Stimulated activated CD8-positive, alpha-beta memory T cell treated with anti-CD3 and anti-CD28 coated beads, Interleukin-4, amount 100 ng/mL, for 4 hours (primary cell): ENCODE results near the gene ALCAM.
"Not testable (repeated sequence)": the region's sequence is repeated elsewhere in the genome, so short reads cannot be mapped to it uniquely, and the experiment has no call there.

ENCODE experiments used
- DNase-seq, 2 donors: peaks; one replicate each; pipeline ENCODE4 v3.0.0-alpha.2; 2020; ENCODE audit warnings: low read depth in 2 of 2, low spot score in 1 of 2

ALCAM gene

GRCh38 chr3:105580296-105580965 is 213.7 kb downstream of the ALCAM start:
- DNase-seq, result no peak

DNA sequence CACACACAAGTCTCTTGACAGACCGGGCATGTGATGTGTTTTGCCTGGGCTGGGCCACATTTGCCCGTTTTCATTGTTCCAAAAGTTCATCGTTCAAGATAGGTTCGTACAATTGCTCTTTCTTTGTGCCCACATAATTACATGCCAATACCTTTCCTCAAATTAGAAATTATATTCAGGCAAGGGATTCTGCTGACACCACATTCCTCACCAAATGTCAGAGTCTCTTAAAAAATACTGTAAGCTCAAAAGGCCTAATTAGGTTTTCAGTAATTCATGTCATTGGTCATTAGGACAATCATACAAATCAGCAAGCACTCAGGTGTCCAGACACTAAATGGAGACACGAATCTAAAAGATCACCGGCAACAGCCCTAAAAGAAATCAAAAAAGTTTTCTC is 215.3 kb downstream of the ALCAM start:
- DNase-seq, result no peak

- no peak for DNase-seq
These were observed 217.5 kb downstream of the ALCAM start for GRCh38 chr3:105584003-105584790.

GRCh38 chr3:105593315-105593714 is 226.6 kb downstream of the ALCAM start:
- no peak for DNase-seq

GRCh38 chr3:105594219-105594618 is 227.5 kb downstream of the ALCAM start:
- no peak for DNase-seq

- no peak for DNase-seq
These were observed 231.5 kb downstream of the ALCAM start for GRCh38 chr3:105598042-105598796.

DNA sequence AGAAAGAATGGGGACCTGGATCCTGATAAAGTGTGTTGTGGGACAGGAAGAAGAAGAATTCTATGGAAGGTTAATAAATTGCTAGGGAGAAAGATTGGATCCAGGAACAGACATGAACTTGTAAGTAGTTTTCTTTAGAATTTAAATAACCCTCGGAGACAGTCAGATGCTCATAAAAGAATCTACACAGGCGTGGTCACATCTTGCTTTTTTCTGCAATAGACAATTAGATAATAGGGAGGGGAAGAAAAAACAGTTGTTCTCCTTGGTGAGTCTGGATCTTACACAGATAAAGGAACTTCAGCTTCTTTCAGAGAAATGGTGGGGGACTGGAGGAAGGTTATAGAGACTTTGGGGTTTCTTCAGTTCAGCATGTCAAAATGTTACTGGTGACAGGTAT is 232.6 kb downstream of the ALCAM start:
- no peak for DNase-seq

DNA sequence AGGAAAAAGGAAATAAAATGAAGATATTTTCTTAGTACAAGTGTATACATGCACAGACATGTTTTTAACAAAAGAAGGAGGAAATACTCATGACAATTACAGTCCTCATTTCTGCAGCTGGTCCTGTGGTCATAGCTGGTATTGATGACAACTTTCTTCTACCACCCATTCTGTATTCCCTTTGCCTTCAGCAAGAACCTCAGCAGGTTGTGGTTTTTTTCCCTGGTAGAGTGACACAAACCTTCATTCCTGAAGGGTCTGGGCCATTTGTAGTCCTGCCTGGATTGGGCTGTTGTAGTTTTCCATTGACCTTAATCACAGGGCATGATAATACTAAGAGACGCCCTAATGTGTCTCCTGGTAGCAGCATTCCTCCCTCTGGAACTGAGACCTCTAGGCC is 235.0 kb downstream of the ALCAM start:
- not testable (repeated sequence) for DNase-seq

- DNase-seq, result not testable (repeated sequence)
These were observed 235.6 kb downstream of the ALCAM start for GRCh38 chr3:105602286-105602685.

DNA sequence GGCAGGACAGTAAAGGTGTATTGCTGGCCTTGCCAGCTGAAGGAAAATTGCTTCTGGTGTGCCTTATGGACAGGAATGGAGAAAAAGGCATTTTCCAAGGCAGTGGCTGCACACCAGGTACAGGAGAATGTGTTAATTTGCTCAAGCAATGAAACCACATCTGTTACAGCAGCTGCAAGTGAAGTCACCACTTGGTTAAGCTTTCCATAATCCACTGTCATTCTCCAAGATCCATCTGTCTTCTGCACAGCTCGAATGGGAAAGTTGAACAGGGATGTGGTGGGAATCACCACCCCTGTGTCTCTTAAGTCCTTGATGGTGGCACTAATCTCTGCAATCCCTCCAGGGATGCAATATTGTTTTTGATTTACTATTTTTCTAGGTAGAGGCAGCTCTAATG is 236.8 kb downstream of the ALCAM start:
- not testable (repeated sequence) for DNase-seq

DNA sequence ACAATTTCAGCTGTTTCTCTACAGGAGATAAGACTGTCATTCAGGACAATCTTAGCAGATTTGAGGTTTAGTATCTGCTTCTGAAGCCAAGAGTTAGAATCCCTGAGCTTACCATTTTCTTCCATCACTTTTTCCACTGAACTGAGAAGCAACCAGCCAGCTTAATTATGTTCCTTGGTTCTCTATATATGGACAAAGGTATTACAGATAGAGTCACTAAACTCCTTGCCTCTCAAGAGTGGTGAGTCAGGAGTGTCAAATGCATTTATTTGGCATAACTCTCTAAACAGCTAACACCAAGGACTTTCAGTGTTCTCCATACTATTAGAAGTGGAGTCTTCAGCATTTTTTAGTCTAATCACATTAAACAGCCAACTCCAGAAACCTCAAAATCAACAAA is 239.3 kb downstream of the ALCAM start:
- no peak for DNase-seq

- DNase-seq, result no peak
These were observed 241.9 kb downstream of the ALCAM start for GRCh38 chr3:105608623-105609022.

DNA sequence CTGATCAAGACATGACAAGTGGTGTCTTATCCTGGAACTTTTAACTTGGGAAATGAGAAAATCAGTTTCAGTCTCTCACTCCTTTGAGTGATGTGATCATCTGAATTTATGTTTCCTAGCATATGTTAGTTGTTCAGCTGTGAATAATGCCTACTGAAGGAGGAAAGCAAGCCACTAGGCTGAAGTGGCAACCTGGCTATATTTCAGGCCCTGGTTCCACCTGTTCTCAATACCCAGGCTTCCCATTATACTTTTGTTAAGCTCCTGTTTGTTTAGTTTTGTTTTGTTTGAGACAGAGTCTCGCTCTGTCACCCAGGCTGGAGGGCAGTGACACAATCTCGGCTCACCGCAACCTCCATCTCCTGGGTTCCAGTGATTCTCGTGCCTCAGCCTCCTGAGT is 243.8 kb downstream of the ALCAM start:
- no peak for DNase-seq

- DNase-seq, result no peak
These were observed 244.8 kb downstream of the ALCAM start for GRCh38 chr3:105611304-105612192.

- no peak for DNase-seq
These were observed 246.4 kb downstream of the ALCAM start for GRCh38 chr3:105613120-105613519.

DNA sequence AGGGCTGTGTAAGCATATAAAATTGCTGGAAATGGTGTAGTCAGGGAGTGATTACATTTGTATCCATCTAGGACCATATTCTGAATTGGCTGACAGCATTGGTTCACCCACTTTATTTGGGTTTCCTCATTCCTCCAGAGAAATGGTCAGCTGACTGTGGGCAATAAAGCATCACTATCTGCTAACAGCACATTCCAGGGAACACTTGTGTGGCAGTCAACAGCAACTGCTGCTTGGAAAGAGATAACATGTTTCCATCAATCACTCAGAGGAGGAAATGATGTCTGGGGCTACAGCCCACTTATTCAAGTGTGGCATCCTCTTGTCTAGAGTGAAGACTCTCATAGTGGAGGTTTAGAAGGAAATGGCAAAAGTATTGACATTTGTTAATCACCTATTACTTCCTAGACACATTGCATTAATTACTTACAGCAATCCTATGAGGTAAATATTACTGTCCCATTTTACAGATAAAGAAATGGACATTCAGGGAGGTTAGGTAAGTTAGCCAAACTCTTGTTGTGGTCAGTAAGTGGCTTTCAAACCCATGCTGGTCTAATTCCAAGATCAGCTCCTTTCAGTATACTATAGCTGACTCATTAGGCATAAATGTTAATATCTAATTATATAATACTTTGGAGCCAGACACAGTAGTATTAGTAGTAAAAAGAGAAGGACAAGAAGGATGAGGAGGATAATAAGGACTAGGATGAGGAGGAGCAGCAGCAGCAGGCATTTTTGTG is 247.8 kb downstream of the ALCAM start:
- no peak for DNase-seq

DNA sequence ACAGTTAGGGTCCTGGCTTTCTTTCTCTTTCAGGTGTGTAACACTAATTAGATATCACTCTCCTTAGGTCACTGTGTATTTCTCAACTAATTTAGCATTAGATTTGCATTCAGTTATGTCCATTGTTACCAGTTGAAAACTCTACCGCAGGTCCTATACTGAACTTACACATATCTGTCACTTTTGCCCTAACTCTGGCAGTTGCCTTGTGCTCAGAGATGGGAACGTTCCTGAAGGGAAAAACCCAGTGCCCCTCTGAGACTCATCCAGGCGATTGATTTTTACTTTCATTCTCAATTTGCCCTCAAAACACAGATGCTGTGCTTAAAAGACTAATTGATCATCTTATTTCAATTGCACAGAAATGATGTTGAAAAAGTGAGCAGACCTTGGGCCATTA is 249.1 kb downstream of the ALCAM start:
- no peak for DNase-seq

GRCh38 chr3:105616374-105617121 is 249.8 kb downstream of the ALCAM start:
- no peak for DNase-seq

- no peak for DNase-seq
These were observed 251.8 kb downstream of the ALCAM start for GRCh38 chr3:105618556-105618955.

DNA sequence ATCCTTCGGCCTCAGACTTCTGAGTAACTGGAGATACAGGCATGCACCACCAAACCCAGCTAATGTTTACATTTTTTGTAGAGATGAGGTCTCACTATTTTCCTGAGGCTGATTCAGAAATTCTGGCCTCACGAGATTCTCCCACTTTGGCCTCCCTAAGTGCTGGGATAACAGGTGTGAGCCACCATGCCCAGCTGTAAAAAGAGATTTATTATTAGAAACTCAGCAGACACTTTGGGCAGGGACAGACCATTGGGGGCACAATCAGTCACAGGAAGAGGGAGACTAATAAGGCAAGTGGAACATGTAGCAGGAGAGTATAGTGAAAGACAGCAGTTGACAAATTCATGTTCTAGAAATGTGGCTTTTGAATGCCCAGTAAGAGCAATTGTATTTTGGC is 252.9 kb downstream of the ALCAM start:
- no peak for DNase-seq
